ENCODE data around the gene PLAC1.

The PLAC1 gene

GRCh38 chrX:134631426-134632346 is 26.6 kb downstream of the PLAC1 start:
- DNase-seq (ENCODE audit: low spot score) = no peak

- no peak for DNase-seq (ENCODE audit: low spot score)
Observed at GRCh38 chrX:134628663-134629062, 29.6 kb downstream of the PLAC1 start.

GRCh38 chrX:134626434-134626833 is 31.8 kb downstream of the PLAC1 start:
- DNase-seq (ENCODE audit: low spot score) = no peak

DNA sequence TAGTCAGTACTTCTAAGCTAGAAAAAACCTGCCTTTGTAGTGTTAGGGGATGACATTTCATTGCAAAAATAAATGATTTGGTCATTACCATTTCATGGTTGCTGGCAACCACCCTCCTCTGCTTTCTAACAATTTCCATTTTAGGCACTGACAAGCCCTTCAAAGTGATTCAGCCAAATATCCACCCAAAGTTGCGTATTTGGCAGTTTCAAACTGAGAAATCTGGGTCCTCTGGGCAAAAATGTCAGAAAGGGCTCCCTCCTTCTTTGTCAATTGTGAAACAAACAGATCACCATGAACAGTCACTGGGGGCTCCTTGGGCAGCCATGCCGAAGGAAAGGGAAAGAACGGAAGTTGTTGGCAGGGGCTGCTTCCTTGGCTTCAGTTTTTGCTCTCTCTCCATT is 33.0 kb downstream of the PLAC1 start:
- DNase-seq (ENCODE audit: low spot score) = no peak

DNA sequence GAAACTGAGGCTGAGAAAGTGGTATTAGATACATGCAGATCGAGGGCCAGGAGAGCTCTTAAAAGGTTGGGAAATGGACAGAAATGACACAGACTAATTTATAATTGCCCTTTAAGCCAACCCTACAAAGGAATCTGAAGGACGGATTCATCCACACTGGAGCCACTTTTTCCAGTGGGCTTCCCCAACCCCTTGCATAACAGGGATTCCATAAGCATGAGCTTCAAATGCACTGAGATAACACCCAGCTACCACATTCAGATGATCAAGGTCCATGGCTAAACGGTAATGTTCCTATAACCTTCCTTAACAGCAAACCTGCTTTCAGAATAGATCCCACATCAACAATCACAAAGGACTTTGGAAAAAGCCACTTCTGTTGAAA is 34.2 kb downstream of the PLAC1 start:
- no peak for DNase-seq (ENCODE audit: low spot score)

DNA sequence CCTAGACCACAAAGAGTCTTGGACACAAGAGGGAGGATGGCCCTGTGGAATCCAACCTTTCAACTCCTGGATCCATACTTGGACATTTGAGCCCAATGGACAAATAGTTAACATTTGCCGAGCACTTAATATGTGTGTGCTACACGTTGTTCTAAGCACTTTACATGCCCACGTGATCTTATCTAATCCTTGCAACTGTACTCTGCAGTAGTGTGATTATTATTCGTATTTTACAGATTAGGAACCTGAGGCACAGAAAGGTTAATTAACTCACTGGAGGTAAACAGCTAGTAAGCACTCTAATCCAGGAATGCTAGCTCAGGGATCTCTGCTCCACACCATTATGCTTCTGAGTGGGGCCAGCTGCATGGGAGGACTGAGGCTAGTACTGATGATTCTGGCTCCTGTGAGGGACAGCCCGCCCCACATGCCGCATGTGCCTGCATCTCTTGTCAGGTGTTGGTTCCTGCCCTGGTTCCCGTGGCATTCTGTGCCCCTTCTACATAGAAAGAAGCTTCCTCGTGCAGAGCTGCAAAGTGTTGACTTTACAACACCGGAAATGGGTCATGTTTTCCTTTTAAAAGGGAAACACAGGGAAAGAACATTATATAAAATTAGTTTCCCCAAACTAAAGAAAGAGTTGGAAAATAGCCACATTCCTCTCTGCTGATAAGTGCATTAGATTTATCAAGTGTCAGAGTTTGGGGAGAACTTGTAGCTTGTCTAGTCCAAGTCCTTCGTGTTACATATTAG is 34.8 kb downstream of the PLAC1 start:
- no peak for DNase-seq (ENCODE audit: low spot score)

- DNase-seq (ENCODE audit: low spot score) = peak; percentile 76
Observed at GRCh38 chrX:134622813-134623185, 35.5 kb downstream of the PLAC1 start.

DNA sequence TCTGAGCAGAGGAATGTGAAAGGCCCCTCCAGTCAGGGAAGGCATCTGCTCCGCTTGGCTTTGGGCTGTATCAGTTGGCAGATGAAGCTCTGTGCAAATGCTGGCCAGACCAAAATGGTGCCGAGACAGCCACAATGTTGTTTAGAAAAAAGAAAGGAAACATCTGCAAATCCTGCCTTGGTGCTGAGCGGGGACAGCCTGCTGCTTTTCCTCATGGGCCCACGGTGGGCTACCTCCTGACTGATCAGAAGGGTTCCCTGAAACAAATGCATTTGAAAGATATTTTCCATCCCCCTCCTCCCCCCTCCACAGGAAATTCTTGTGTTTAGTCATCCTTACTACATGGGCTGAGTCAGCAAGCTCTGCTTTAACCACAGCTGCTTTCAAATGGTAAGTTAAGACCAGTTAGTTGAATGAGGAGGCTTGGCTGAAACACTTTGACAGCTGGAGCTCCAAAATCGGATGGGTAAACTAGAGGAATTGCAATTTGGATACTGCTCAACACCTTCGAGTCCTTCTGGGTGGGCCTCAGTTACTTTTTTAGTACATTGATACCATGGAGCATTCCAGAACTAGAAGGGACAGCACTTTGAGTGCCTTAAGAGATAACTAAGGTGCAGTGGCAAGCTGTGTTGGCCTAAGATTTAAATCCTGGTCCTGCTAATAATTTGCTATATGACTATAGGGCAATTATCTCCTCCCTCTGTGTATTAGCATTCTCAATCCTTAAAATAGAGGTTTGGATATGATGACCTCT is 36.0 kb downstream of the PLAC1 start:
- DNase-seq (ENCODE audit: low spot score) = peak; percentile 83

GRCh38 chrX:134619838-134620237 is 38.4 kb downstream of the PLAC1 start:
- no peak for DNase-seq (ENCODE audit: low spot score)

DNA sequence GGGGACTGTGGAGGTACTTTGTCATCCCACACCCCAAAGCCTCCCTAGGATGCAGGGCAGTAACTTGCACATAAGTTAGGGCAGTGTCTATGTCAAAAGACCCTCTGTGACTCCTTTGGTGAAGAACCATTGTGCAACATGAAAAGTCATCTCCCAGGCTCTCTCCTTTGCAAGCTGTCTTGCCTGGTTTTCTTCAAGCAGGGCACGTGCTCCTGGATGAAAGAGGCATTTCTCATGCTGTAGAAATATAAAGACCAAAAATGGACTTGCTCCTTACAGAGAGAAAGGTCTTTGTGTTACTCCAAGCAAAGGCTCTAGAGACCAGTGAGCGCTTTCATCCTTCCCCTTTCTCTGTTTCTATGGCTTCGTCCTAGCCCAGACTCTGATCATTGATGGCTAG is 44.9 kb downstream of the PLAC1 start:
- DNase-seq (ENCODE audit: low spot score) = no peak

DNA sequence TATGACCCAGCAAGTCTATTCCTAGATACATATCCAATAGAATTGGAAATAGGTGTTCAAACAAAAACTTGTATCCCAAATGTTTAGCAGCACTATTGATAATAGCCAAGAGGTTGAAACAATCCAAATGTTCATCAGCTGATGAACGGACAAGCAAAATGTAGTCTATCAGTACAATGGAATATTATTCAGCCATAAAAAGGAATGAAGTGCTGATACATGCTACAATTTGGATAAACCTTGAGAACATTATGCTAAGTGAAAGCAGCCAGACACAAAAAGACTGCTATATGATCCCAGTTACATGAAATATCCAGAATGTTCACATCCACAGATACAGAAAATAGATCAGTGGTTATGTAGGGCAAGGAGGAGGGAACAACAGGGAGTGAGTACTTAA is 50.1 kb downstream of the PLAC1 start:
- DNase-seq (ENCODE audit: low spot score) = no peak

GRCh38 chrX:134607523-134607922 is 50.7 kb downstream of the PLAC1 start:
- no peak for DNase-seq (ENCODE audit: low spot score)

DNA sequence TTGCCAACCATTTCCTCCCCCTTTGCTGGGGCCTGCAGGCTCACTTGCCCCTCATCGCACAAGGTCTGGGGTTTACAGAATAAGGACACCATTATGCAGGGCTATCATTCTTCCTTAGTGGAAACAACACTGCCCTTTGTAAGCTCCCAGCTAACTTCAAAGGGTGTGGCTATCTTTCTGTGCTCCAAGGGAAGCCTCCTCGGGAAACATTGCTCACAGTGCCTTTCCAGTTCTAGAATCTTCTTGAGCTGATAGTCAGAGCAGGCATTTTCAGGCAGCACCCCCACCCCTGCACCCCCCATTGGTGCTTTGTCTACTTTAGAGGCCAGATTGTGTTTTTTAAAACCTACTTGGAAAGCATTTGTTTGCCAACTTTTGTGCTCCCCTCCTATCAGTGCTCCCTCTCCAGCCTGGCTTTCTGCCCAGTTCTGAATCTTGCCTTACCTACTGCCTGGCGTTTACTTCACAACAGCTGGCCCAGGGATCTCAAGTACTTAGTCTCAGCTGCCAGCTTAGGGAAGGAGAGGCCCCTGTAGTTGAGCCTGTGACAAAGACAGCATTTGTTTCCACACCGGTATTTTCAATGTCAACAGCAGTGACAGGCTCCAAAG is 53.5 kb downstream of the PLAC1 start:
- DNase-seq (ENCODE audit: low spot score) = peak; percentile 94

DNA sequence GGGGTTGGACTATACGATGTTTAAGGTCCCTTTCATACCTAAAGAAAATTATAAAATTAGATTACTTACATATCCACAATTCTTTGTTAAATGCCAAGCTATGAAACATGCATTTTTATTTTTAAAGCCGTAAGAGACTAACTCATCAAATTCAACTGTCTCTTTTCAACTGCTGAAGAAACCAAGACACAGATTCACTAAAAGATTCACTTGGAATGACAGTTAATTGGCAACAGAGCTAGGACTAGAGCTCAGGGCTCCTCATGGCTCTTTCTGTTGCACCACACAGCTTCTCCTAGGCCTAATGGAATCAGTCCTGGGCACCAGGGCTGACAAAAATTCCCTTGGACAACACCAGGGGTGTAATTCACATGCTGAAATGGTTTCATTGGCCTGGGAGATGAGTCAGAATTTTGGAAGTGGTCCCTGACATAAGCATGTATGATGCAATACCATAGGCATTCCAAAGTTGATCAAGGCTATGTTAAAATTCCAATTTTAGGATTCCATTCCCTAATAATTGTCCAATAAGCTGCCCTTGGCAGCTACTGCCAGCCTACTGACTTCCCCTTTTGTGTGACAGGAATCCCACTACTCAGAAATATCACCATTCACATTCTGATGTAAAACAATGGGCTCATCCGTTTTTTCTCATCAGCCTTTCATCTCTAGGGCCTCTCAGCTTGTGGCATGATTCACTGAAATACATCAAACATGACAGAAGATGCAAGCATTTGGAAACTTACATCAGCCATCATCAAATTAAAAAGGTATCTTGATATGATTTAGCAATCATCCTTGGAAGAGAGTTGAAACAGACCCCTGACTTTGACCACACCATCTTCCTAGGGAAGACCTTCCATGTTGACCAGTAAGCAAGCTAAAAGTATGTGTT is 54.2 kb downstream of the PLAC1 start:
- peak; percentile 54 for DNase-seq (ENCODE audit: low spot score)

DNA sequence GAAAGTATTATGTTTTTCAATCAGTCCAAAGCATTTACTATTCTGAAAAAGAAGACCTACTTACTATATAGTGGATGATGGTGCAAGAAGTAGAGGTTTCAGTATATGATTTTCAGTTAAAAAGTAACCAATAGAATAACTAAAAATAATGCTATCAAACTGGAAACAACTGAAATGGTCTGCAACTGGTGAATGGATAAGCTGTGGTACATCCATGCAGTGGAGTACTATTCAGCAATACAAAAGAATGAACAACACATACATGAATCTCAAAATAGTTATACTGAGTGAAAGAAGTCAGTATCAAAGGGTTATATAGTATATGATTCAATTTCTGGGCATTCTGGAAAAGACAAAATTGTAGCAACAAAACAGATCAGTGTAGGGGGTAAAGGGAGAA is 55.9 kb downstream of the PLAC1 start:
- no peak for DNase-seq (ENCODE audit: low spot score)

- no peak for DNase-seq (ENCODE audit: low spot score)
Observed at GRCh38 chrX:134601240-134601765, 57.0 kb downstream of the PLAC1 start.

- DNase-seq (ENCODE audit: low spot score) = no peak
Observed at GRCh38 chrX:134600714-134601113, 57.6 kb downstream of the PLAC1 start.

- DNase-seq (ENCODE audit: low spot score) = no peak
Observed at GRCh38 chrX:134599184-134599914, 58.9 kb downstream of the PLAC1 start.

DNA sequence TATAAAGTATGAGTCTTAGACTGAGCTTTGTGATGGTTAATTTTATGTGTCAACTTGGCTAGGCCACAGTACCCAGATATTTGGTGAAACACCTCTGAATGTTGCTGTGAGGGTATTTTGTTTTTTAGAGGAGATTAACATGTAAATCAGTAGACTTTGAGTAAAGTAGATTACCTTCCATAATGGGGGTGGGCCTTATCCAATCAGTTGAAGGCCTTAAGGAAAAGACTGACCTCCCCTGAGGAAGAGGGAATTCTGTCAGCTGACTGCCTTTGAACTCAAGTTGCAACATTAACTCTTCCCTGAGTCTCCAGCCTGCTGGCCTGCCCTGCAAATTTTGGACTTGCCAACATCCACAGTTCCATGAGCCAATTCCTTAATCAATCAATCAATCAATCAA is 66.0 kb downstream of the PLAC1 start:
- DNase-seq (ENCODE audit: low spot score) = no peak

DNA sequence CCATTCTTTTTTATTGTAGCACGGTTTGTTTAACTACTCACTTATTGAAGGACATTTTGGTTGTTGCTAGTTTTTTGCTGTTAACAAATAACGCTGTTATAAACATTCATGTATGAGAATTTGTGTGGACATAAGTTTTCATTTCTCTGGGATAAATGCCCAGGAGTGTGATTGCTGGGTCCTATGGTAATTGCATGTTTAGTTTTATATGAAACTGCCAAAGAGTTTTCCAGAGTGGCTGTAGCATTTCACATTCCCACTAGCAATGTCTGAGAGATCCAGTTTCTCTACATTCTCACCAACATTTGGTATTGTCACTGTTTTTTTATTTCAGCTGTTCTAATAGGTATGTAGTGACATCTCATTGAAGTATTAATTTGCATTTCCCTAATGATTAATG is 66.8 kb downstream of the PLAC1 start:
- no peak for DNase-seq (ENCODE audit: low spot score)

All from COLO829 (cell line).